CD4-positive, alpha-beta T cell treated with Interleukin-4 for 4 hours (primary cell): ENCODE measurements around the gene AQP1.

Experiments
- DNase-seq: peaks from one replicate; pipeline ENCODE4 v3.0.0-alpha.2; 2020

AQP1 gene

GRCh38 chr7:30923009-30923773, 11.5 kb downstream of the AQP1 start:
- no peak for DNase-seq

GRCh38 chr7:30923774-30924413, 12.2 kb downstream of the AQP1 start:
- DNase-seq, result no peak

- DNase-seq, result no peak
Measured at GRCh38 chr7:30924624-30925023, 13.0 kb downstream of the AQP1 start.

GRCh38 chr7:30925117-30925516, 13.5 kb downstream of the AQP1 start:
- no peak for DNase-seq

GRCh38 chr7:30925913-30926312, 14.3 kb downstream of the AQP1 start:
- no peak for DNase-seq

- DNase-seq, result no peak
Measured at GRCh38 chr7:30926313-30926712, 14.7 kb downstream of the AQP1 start.

- no peak for DNase-seq
Measured at GRCh38 chr7:30927040-30927439, 15.4 kb downstream of the AQP1 start.

- no peak for DNase-seq
Measured at GRCh38 chr7:30927559-30927958, 15.9 kb downstream of the AQP1 start.

- DNase-seq, result no peak
Measured at GRCh38 chr7:30928254-30928872, 16.7 kb downstream of the AQP1 start.

GRCh38 chr7:30929686-30930085, 18.0 kb downstream of the AQP1 start:
- DNase-seq, result no peak

- no peak for DNase-seq
Measured at GRCh38 chr7:30930621-30931020, 19.0 kb downstream of the AQP1 start.

GRCh38 chr7:30931161-30931928, 19.7 kb downstream of the AQP1 start:
- DNase-seq, result no peak

- DNase-seq, result no peak
Measured at GRCh38 chr7:30931929-30932540, 20.4 kb downstream of the AQP1 start.

- DNase-seq, result no peak
Measured at GRCh38 chr7:30932562-30932961, 20.9 kb downstream of the AQP1 start.

GRCh38 chr7:30933124-30933974, 21.7 kb downstream of the AQP1 start:
- no peak for DNase-seq

- DNase-seq, result no peak
Measured at GRCh38 chr7:30934225-30934624, 22.6 kb downstream of the AQP1 start.

GRCh38 chr7:30934732-30935568, 23.3 kb downstream of the AQP1 start:
- DNase-seq, result no peak

- no peak for DNase-seq
Measured at GRCh38 chr7:30935569-30935877, 23.9 kb downstream of the AQP1 start.

- no peak for DNase-seq
Measured at GRCh38 chr7:30936650-30937245, 25.1 kb downstream of the AQP1 start.

GRCh38 chr7:30937416-30937815, 25.8 kb downstream of the AQP1 start:
- DNase-seq, result no peak
